GM18498 (cell line): ENCODE data around the gene EFNA3.
A peak's percentile ranks its signal among the peaks of the same experiment; 100 is the strongest.

Experiments used
- ATAC-seq: cut with Tn5 transposase; IDR thresholded peaks from one replicate; pipeline ENCODE4 v1.9.1; 2021; ENCODE audit warnings: mild to moderate bottlenecking, moderate library complexity; ENCODE audit not compliant: unreplicated experiment

Gene EFNA3

GRCh38 chr1:155066777-155067176 is 11.9 kb upstream of the EFNA3 start:
- no peak for ATAC-seq

GRCh38 chr1:155068599-155068998 is 10.0 kb upstream of the EFNA3 start:
- no peak for ATAC-seq

GRCh38 chr1:155069551-155070157 is 9.0 kb upstream of the EFNA3 start:
- no peak for ATAC-seq

- ATAC-seq = no peak
Observed at GRCh38 chr1:155070158-155070621, 8.4 kb upstream of the EFNA3 start.

- ATAC-seq = peak; percentile 82
Observed at GRCh38 chr1:155070721-155071569, 7.7 kb upstream of the EFNA3 start.

GRCh38 chr1:155071701-155072100 is 6.9 kb upstream of the EFNA3 start:
- no peak for ATAC-seq

- ATAC-seq = no peak
Observed at GRCh38 chr1:155072531-155073289, 5.9 kb upstream of the EFNA3 start.

GRCh38 chr1:155073377-155074242 is 5.0 kb upstream of the EFNA3 start:
- ATAC-seq = no peak

GRCh38 chr1:155075535-155075934 is 3.1 kb upstream of the EFNA3 start:
- ATAC-seq = no peak

- no peak for ATAC-seq
Observed at GRCh38 chr1:155076371-155076770, 2.3 kb upstream of the EFNA3 start.

GRCh38 chr1:155077346-155077745 is 1.3 kb upstream of the EFNA3 start:
- no peak for ATAC-seq

GRCh38 chr1:155077758-155078445 is 735 bp upstream of the EFNA3 start:
- ATAC-seq = no peak

GRCh38 chr1:155079210-155079486 is 511 bp downstream of the EFNA3 start:
- ATAC-seq = no peak

- ATAC-seq = no peak
Observed at GRCh38 chr1:155079487-155080311, 1.1 kb downstream of the EFNA3 start.

- no peak for ATAC-seq
Observed at GRCh38 chr1:155080312-155081228, 1.9 kb downstream of the EFNA3 start.

GRCh38 chr1:155081472-155082300 is 3.0 kb downstream of the EFNA3 start:
- ATAC-seq = no peak

- no peak for ATAC-seq
Observed at GRCh38 chr1:155082301-155083051, 3.8 kb downstream of the EFNA3 start.
